Tibial nerve (tissue), 3 donors: Measurements from ENCODE around the gene SYPL1.

Source experiments
- POLR2A ChIP-seq, 2 donors: fragments of 450-650 bp; IDR thresholded peaks; one replicate each; pipeline ENCODE4 v1.6.1; 2017; ENCODE audit warnings: antibody characterized with exemption in 2 of 2, mild to moderate bottlenecking in 2 of 2, moderate library complexity in 2 of 2
- TF ChIP-seq, protein P1 (sequence below), 5 experiments: fragments of 200-600 bp in 3 of 5; fragments of 450-650 bp in 2 of 5; sonication (generic) in 3 of 5; IDR thresholded peaks; one replicate each; pipeline ENCODE4 v1.5.1; 2016 to 2019; ENCODE audit warnings: antibody characterized with exemption in 5 of 5, mild to moderate bottlenecking in 3 of 5, moderate library complexity in 2 of 5

DNA sequence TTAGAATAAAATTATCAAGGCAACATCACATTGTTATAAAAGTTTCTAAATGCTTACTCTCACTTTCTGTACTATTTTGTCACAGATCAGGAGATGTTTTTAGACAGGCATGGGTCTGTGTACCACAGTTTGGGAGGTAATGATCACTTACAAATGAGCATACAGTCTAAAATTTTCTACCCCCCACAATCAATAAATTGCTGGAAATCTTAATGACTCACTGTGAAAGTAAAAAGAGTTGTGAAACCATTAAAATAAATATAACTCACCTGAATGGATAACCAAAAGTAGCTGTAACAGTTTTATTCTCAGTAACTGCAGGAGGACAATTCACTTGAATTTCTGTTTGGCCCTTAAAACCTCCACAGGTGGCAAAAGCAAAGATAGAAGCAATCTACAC, 13.2 kb downstream of the SYPL1 start:
- TF ChIP-seq POLR2A (IDR thresholded peaks at IDR 0.05): no peak
- TF ChIP-seq, protein P1, sequence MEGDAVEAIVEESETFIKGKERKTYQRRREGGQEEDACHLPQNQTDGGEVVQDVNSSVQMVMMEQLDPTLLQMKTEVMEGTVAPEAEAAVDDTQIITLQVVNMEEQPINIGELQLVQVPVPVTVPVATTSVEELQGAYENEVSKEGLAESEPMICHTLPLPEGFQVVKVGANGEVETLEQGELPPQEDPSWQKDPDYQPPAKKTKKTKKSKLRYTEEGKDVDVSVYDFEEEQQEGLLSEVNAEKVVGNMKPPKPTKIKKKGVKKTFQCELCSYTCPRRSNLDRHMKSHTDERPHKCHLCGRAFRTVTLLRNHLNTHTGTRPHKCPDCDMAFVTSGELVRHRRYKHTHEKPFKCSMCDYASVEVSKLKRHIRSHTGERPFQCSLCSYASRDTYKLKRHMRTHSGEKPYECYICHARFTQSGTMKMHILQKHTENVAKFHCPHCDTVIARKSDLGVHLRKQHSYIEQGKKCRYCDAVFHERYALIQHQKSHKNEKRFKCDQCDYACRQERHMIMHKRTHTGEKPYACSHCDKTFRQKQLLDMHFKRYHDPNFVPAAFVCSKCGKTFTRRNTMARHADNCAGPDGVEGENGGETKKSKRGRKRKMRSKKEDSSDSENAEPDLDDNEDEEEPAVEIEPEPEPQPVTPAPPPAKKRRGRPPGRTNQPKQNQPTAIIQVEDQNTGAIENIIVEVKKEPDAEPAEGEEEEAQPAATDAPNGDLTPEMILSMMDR (IDR thresholded peaks at IDR 0.05): no peak
